Epithelial cell of proximal tubule (primary cell): Measurements from ENCODE around the gene ZNF777. TPM values are rescaled to one million over a fixed set of nuclear protein-coding genes. Genes with fewer than 3 reads are reported as not detected.

Experiments
- DNase-seq: peaks from one replicate; pipeline ENCODE4 v3.0.0-alpha.2; 2011; ENCODE audit warnings: low read depth
- H3K4me3 ChIP-seq: 2 replicates; pipeline ENCODE4 v1.5.1; 2011; ENCODE audit warnings: low read depth, mild to moderate bottlenecking, low read length
- total RNA-seq: library from RNA; depleted of rRNA; stranded (reverse); fragments of >200 nt; gene quantifications from 2 replicates; pipeline ENCODE4 v1.2.3, GENCODE V29; 2015
- TF ChIP-seq, protein P1 (sequence below): conservative IDR thresholded peaks from 2 replicates; pipeline ENCODE4 v1.5.1; 2012; ENCODE audit warnings: low read depth, mild to moderate bottlenecking, low read length

Gene ZNF777
- total RNA-seq, 1 donor from 2014 or later: 9.1 TPM

DNA sequence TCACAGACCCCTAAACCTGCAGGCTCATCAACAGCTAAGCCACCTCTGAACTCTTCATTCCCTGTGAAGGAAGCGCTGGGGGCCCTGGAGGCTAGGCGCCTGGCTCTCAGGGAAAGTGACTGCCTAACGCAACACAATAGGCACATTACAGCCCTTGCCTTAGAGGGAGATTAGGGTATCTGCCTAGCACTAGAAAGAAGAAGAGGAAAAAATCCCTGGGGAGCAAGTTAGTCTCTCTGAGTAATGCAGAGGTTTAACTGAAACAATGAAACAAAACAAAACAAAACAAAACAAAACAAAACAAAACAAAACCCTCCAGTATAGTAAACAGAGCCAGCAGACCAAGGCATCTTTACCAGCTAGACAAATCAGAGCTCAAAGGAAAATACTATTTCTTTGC is 2.6 kb downstream of the ZNF777 start:
- TF ChIP-seq, protein P1, sequence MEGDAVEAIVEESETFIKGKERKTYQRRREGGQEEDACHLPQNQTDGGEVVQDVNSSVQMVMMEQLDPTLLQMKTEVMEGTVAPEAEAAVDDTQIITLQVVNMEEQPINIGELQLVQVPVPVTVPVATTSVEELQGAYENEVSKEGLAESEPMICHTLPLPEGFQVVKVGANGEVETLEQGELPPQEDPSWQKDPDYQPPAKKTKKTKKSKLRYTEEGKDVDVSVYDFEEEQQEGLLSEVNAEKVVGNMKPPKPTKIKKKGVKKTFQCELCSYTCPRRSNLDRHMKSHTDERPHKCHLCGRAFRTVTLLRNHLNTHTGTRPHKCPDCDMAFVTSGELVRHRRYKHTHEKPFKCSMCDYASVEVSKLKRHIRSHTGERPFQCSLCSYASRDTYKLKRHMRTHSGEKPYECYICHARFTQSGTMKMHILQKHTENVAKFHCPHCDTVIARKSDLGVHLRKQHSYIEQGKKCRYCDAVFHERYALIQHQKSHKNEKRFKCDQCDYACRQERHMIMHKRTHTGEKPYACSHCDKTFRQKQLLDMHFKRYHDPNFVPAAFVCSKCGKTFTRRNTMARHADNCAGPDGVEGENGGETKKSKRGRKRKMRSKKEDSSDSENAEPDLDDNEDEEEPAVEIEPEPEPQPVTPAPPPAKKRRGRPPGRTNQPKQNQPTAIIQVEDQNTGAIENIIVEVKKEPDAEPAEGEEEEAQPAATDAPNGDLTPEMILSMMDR: no peak
- DNase-seq: no peak
- H3K4me3 ChIP-seq: no peak overlapping the region

DNA sequence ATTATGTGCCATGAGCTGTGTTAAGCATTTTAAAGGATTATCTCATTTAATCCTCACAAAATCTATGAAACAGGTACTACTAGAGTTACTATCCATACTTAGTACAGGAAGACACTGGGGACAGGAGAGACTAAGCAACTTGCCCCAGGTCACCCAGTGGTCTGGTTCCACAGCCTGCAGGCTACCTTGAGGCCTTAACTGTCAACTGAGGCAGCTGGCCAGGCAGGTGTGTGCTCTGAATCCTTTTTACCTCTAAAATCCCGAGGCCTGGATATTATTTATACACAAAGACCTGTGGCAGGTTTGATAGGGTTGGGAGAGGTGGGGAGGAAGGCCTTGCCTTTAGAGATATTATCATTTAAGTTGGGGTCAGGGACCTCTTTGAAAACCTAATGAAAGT is 3.1 kb downstream of the ZNF777 start:
- TF ChIP-seq, protein P1: no peak
- no peak for DNase-seq
- no peak overlapping the region for H3K4me3 ChIP-seq

DNA sequence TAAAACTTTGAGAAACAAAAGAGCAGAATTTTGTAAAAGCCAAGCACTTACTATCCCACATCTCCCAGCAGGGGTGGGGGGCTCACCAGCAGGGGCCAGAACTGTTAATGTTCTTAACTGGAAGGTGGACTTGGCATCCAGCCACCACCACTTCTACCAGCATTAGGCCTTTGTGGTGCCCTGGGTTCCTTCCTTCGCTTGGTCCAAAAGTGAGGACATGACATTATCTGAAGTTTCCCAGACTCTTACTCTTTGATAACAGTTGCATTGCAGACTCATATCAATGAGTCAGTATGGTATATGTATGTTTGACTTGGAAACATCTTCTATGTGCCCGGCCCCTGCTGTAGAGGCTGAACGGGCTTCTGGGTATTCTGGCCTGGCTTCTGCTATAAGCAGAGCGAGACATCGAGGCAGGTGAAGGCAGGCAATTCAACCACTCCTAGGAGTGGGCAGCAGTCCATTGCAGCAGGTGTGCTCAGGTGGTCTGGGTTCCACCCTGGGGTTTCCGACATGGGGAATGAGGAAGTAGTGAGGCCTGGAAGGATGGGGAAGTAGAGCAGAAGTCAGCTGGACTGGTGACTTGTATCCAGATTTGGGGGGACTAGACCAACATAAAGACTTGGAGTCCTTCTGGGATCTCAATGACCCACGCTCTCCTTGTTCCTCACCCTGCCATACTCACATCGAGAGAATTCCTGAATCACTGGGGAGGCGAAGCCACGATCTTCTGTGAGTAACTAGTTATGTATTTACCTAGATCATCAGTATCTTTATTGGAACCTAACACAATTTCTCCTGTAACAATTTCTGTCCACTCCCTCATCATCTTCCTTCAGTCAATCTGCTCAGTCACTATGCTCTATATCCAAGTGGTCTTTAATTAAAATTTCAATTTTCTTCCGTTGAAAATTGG is 4.1 kb downstream of the ZNF777 start:
- no peak overlapping the region for H3K4me3 ChIP-seq
- TF ChIP-seq, protein P1: no peak
- DNase-seq: no peak

DNA sequence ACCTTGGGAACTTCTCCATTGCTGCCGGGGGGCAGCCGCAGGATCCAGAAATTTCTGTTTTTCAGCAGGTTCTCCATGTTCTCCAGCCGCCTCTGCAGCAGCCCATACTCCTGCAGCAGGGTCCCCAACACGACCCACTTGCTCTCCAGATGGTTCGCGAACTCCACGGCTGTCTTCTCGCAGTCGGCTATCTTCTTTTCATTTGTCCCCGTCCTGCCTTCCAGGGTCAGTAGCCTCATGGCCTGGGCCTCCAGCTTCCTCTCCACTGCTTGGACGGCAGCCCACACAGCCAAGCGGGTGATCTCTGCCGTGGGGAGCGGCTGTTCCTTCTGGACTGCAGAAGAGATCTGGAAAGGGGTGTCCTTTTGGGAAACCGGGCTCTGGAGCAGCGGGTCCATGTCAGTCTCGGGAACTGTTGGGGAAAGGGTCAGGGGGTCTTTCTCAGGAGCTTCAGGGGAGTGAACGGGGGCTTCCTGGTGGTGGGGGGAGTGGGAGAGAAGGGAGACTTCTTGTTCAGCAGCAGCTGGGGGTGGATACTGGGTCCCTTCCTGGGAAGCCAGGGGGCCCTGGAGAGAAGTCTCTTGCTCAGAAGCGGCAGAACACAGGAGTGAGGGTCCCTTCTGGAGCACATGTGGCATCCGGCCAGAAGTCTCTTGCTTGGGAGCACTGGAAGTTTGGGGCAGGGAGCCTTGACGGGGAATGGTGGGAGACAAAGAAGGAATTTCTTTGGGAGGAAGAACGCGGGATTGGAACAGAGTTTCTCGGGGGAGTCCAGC is 5.5 kb downstream of the ZNF777 start:
- DNase-seq: no peak
- no peak overlapping the region for H3K4me3 ChIP-seq
- TF ChIP-seq, protein P1: no peak

DNA sequence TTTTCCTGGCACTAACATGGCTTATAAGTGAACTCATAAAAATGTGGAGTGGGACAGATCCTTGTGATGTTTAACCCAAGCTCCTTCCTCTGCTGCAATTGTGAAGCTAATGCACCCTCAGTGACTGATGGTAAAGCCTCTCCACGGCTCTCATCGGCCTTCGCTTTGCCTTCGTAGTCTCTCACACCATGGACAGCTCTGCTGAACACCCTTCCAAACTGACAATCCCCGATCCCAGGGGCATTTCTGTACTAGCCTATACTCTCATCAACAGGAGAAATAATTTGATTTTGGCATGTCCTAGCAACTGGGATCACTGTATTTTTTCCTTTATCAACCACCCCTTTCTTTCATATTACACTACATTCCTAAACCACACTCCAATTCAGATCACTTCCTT is 6.1 kb downstream of the ZNF777 start:
- TF ChIP-seq, protein P1: no peak
- no peak overlapping the region for H3K4me3 ChIP-seq
- DNase-seq: no peak

DNA sequence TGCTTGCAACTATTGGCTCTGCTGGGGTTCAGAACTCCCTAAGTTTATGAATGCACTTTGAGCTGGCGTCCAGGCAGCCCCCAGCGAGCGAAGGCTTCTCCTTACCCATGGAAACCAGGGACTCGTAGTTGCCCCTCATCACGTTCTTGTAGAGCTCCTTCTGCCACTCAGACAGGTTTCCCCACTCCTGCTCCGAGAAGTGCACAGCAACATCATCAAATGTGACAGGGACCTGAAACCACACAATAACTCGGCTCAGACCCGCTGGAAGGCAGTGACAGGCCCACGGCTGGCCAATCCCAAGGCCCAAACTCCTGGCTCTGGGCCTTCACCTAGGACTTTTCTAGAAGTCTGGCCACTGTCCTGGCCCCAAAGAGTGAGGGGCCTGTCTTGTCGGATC is 6.9 kb downstream of the ZNF777 start:
- TF ChIP-seq, protein P1: no peak
- H3K4me3 ChIP-seq: no peak overlapping the region
- DNase-seq: no peak

DNA sequence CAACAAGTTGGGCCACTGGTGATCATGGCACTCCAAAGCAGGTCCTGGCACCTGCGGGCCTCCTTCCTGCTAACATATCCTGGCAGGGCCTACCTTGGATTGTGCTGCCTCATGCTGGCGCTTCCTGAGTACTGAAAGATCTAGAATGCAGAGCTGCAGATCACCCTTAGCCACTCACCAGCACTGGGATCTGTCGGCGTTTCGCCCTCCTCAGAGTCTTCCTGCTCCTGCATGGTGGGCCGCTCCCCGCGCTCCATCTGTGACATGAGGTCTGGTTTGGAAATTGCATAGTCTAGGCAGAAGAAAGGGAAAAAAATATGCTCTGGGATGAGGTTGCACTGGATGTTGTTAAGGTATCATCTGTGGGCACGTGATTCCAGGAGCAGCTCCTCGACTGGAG is 10.0 kb downstream of the ZNF777 start:
- H3K4me3 ChIP-seq: no peak overlapping the region
- TF ChIP-seq, protein P1: no peak
- DNase-seq: no peak
